Urinary bladder (tissue), 4 donors: ENCODE data around the gene TMEM203. TPM values are rescaled to one million over a fixed set of nuclear protein-coding genes. Genes with fewer than 3 reads are reported as not detected.

Source experiments
- DNase-seq: peaks from one replicate; pipeline ENCODE4 v3.0.0-alpha.2; 2015; ENCODE audit errors: extremely low spot score
- H3K27ac ChIP-seq: one replicate; pipeline ENCODE4 v1.5.1; 2013; ENCODE audit warnings: low read depth, mild to moderate bottlenecking, moderate library complexity
- H3K36me3 ChIP-seq: one replicate; pipeline ENCODE4 v1.6.1; 2013; ENCODE audit warnings: mild to moderate bottlenecking, moderate library complexity; ENCODE audit not compliant: insufficient read depth
- H3K4me1 ChIP-seq: one replicate; pipeline ENCODE4 v1.6.1; 2013; ENCODE audit warnings: mild to moderate bottlenecking, moderate library complexity; ENCODE audit not compliant: insufficient read depth
- H3K4me3 ChIP-seq: one replicate; pipeline ENCODE4 v1.5.1; 2013; ENCODE audit warnings: low read depth, low read length
- WGBS: extraction: QIAGEN DNeasy Blood & Tissue Kit; methylation state at CpG from one replicate; pipeline ENCODE4 v1.1.7; 2013; 5-methylcytosine and 5-hydroxymethylcytosine counted together
- polyA plus RNA-seq: library from polyadenylated mRNA; stranded (reverse); fragments of 200-250 nt; gene quantifications from one replicate; pipeline ENCODE4 v1.2.3, GENCODE V29; 2013
- total RNA-seq: library from RNA; depleted of rRNA; stranded (reverse); fragments of >200 nt; gene quantifications from one replicate; pipeline ENCODE4 v1.2.3, GENCODE V29; 2014
- donor health status: healthy with polysubstance abuse.
- donor health status: healthy.

TMEM203 gene
- total and polyA plus RNA-seq, 2 donors = 24.2 to 41.2 TPM

DNA sequence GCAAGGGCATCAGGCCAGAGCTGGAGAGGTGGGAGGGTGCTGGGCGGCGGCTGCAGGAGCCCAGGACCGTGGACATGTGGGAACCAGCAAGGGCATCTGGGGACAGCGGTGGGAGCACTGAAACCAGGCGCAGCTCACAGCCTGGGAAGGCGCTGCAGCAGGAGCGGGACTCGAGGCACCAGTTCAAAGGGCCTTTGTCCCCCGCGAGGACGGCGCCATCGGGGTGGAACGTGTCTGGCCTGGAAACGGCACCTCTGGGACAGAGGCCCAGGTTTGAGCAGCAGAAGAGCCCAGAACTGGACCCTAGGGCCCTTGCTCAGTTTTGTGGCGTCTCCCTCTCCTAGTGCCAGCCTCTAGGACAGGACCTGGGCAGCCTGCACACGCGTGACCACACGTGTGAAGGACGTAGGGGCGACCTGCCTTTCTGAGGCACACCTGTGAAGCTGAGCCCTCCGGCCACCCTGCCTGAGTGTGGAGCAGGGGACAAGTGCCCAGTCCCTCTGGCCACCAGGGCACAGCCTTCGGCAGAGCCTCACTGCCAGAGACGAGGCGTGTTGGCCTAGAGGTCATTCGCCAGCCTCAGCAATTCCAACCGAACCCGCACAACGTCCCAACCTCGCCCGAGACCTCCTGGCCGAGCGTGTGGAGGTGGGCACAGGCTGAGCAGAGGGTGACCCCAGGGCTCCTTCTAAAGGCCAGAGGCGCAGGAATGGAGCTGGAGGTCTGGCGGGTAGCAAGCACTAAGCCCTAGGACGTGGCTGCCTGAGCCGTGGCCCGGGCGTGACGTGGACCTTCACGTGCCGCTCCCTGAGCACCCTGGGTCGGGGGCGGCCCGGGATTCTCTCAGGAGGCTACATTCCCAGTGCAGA, 31.4 kb downstream of the TMEM203 start:
- Histone ChIP-seq H3K36me3 (no peaks in the 10 kb centered on the region), H3K27ac (no peak overlapping the region), H3K4me1 (peaks cover 3% of the 10 kb centered on the region), H3K4me3 (no peak overlapping the region)
- no peak for DNase-seq
- 84% methylated on average over 45 of the region's 45 CpGs for WGBS

GRCh38 chr9:137172901-137173795, 32.3 kb downstream of the TMEM203 start:
- H3K27ac ChIP-seq = no peak overlapping the region
- H3K4me3 ChIP-seq = no peak overlapping the region
- H3K36me3 ChIP-seq = no peaks in the 10 kb centered on the region
- peaks cover 3% of the 10 kb centered on the region for H3K4me1 ChIP-seq
- no peak for DNase-seq
- 63% methylated on average over 21 of the region's 21 CpGs for WGBS

DNA sequence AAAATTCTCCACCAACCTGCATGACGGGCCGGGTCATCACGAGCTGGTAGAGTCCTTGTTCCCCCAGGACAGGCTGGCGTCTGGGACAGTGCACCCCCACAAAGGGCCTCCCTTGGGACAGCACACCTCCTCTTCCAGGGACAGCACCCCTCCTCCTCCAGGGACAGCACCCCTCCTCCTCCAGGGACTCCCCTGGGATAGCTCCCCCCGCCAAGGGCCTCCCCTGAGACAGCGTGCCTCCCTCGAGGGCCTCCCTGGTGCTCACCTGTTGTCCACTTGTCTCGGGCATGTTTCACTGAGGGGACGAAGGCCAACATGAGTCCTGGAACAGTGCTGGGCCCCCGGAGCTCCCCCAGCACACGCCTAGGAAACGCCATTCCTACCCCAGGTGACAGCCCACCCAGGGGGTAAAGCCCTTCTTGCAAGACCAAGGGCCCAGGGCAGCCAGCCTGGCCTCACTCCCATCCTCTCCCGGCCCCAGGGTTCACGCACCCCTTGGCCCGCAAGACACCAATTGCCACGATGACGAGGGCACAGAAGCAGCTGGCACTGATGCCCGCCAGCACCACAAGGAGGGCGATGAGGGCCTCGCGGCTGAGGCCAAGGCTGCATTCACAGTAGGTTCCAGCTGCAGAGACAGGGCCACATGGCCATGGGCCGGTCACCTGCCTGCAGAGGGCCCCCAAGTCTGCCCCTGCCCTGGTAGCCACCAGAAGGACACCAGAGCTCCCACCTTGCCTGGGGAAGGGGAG, 34.1 kb downstream of the TMEM203 start:
- 84% methylated on average over 22 of the region's 22 CpGs for WGBS
- H3K27ac ChIP-seq = no peak overlapping the region
- H3K36me3 ChIP-seq = no peaks in the 10 kb centered on the region
- H3K4me1 ChIP-seq = peaks cover 3% of the 10 kb centered on the region
- no peak for DNase-seq
- no peak overlapping the region for H3K4me3 ChIP-seq

DNA sequence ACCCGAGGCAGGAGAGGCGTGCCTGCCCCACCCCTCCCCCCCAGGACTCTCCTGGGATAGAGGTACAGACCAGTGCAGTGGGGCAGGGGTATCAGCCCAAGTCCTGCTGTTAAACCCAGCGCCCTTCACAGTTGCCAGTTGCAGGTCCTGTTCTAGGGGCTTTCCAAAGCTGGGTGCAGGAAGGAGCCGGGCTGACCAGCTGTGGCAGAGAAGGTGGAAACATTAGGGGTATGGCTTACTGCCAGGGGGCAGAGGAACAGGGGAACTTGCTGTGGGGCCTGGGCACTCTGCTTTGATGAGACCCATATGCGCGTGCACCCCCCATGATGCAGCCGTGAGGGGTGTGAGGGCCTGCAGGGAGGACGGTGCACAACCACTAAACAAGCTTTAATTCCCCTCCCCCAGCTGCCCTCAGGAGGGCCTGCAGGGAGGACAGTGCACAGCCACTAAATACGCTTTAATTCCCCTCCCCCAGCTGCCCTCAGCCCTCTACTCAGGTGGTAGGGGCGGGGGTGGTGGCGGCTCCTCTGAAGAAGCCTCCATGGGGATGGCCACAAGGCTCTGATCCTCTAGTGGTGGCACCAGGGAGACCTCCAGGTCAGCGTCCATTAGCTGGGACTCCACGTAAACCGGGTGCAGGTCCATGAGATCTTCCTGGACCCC, 34.8 kb downstream of the TMEM203 start:
- no peak for DNase-seq
- no peak overlapping the region for H3K4me3 ChIP-seq
- no peaks in the 10 kb centered on the region for H3K36me3 ChIP-seq
- peaks cover 3% of the 10 kb centered on the region for H3K4me1 ChIP-seq
- WGBS = 41% methylated on average over 14 of the region's 14 CpGs
- H3K27ac ChIP-seq = no peak overlapping the region

DNA sequence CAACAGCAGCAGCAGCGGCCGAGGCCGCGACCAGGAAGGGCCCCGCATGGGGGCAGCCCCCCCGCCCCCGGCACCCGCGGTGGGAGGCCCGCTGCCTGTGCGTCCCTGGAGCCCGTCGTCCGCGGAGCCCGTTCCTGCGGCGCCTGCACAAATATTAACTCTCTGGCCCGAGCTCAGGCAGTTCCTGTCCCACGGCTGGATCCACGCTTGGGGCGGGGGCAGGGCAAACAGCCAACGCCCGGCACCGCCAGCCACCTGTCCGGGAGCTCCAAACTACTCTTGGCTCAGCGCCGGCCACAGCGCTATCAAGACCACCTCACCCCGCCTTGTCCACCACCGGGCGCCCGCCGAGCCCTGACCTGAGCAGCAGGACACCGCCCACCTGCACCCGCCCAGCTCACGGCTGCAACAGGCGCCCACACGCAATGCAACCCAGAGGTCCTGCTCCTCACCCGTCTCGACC, 35.5 kb downstream of the TMEM203 start, which contains the start of gene LRRC26:
Gene LRRC26 (minus strand): TSS at position 156 of the 463 bp plus-strand sequence. CDS start 108 bp downstream, at position 48.
- 10% methylated on average over 41 of the region's 41 CpGs for WGBS
- Histone ChIP-seq H3K4me3 (peak within 1 kb of the TSS; percentile 40), H3K36me3 (no peaks in the 10 kb centered on the region), H3K4me1 (peaks cover 3% of the 10 kb centered on the region), H3K27ac (no peak within 1 kb of the TSS)
- DNase-seq = no peak

DNA sequence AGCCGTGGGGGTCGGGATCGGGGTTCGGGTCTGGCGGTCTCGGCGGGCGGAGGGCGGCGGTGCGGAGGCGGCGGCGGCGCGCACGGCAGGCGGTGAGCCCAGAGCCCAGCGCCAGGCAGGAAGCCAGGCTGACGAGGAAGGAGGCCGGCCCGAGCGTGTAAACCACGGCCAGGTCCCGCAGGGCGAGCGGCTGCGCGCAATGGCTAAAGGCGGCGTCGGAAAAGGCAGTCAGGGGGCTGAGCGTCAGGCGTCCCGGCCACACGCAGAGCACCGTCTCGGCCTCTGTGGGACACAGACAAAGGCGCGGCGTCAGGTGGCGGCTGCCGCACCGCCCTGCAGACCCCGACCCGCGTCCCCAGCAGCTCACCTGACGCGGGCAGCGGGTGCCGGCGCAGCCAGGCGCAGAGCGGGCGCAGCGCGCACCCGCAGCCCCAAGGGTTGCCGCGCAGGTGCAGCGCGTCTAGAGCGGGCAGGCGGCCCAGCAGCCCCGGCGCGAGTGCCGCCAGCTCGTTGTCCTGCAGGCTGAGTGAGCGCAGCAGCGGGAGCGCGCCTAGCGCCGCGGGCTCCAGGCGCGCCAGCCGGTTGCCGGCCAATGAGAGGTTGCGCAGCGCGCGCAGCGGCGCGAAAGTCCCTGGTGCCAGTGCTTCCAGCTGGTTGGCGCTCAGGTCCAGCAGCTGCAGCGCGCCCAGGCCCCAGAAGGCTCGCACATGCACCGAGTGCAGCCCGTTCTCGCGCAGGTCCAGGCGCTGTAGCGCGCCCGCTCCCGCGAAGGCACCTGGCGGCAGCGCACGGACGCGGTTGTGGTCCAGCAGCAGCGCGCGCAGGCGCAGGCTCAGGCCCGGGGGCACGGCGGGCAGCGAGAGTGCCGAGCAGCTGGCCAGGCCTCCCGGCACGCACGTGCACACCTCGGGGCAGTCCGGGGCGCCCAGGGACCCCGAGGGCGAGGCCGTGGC, 36.3 kb downstream of the TMEM203 start:
- no peak for DNase-seq
- H3K36me3 ChIP-seq = no peaks in the 10 kb centered on the region
- peaks cover 3% of the 10 kb centered on the region for H3K4me1 ChIP-seq
- H3K4me3 ChIP-seq = peak overlapping the region; percentile 40
- H3K27ac ChIP-seq = no peak overlapping the region
- WGBS = under 1% methylated on average over 124 of the region's 124 CpGs

GRCh38 chr9:137168573-137168903, 36.9 kb downstream of the TMEM203 start:
- H3K4me3 ChIP-seq = peak overlapping the region; percentile 40
- H3K27ac ChIP-seq = no peak overlapping the region
- no peak for DNase-seq
- under 1% methylated on average over 36 of the region's 36 CpGs for WGBS
- no peaks in the 10 kb centered on the region for H3K36me3 ChIP-seq
- peaks cover 3% of the 10 kb centered on the region for H3K4me1 ChIP-seq

DNA sequence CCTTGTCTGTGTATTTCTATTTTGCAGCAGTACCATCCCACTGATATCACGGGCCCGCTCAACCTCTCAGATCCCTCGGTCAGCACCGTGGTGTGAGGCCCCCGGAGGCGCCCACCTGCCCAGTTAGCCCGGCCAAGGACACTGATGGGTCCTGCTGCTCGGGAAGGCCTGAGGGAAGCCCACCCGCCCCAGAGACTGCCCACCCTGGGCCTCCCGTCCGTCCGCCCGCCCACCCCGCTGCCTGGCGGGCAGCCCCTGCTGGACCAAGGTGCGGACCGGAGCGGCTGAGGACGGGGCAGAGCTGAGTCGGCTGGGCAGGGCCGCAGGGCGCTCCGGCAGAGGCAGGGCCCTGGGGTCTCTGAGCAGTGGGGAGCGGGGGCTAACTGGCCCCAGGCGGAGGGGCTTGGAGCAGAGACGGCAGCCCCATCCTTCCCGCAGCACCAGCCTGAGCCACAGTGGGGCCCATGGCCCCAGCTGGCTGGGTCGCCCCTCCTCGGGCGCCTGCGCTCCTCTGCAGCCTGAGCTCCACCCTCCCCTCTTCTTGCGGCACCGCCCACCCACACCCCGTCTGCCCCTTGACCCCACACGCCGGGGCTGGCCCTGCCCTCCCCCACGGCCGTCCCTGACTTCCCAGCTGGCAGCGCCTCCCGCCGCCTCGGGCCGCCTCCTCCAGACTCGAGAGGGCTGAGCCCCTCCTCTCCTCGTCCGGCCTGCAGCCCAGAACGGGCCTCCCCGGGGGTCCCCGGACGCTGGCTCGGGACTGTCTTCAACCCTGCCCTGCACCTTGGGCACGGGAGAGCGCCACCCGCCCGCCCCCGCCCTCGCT, 37.5 kb downstream of the TMEM203 start:
- Histone ChIP-seq H3K27ac (no peak overlapping the region), H3K4me1 (peaks cover 3% of the 10 kb centered on the region), H3K4me3 (no peak overlapping the region), H3K36me3 (no peaks in the 10 kb centered on the region)
- DNase-seq = no peak
- 8% methylated on average over 57 of the region's 57 CpGs for WGBS

- no peak overlapping the region for H3K4me3 ChIP-seq
Observed at GRCh38 chr9:137167277-137167746, 38.1 kb downstream of the TMEM203 start.

GRCh38 chr9:137166380-137167229, 38.8 kb downstream of the TMEM203 start:
- no peaks in the 10 kb centered on the region for H3K36me3 ChIP-seq
- WGBS = 71% methylated on average over 22 of the region's 22 CpGs
- peaks cover 4% of the 10 kb centered on the region for H3K4me1 ChIP-seq
- no peak for DNase-seq
- no peak overlapping the region for H3K4me3 ChIP-seq
- H3K27ac ChIP-seq = no peak overlapping the region

More at GRCh38 chr9:137167277-137167746, 38.1 kb downstream of the TMEM203 start:
- WGBS = 27% methylated on average over 44 of the region's 44 CpGs
- H3K4me1 ChIP-seq = peaks cover 4% of the 10 kb centered on the region
- H3K27ac ChIP-seq = no peak overlapping the region
- no peak for DNase-seq
- H3K36me3 ChIP-seq = no peaks in the 10 kb centered on the region
